Activated T-cell treated with anti-CD3 and anti-CD28 coated beads, Interleukin-2, amount 50 U/mL, for 4 hours (primary cell): Measurements from ENCODE around the gene KLF13. TPM values are rescaled to one million over a fixed set of nuclear protein-coding genes. Genes with fewer than 3 reads are reported as not detected.
A peak's percentile ranks its signal among the peaks of the same experiment; 100 is the strongest.

Experiments
- ATAC-seq, 2 donors: fragments of 200-7000 bp; cut with Tn5 transposase; one replicate each; pipeline ENCODE4 v1.10.0; 2021
- DNase-seq: peaks from one replicate; pipeline ENCODE4 v3.0.0-alpha.2; 2020
- H3K27me3 Mint-ChIP-seq: one replicate; pipeline ENCODE4 v1.8.0; 2021; ENCODE audit warnings: low read depth, mixed read lengths
- H3K36me3 Mint-ChIP-seq: one replicate; pipeline ENCODE4 v1.8.0; 2022; ENCODE audit warnings: mixed read lengths; ENCODE audit not compliant: insufficient read depth
- H3K4me1 Mint-ChIP-seq: one replicate; pipeline ENCODE4 v1.8.0; 2021; ENCODE audit warnings: low read depth, mixed read lengths
- H3K4me3 Mint-ChIP-seq: one replicate; pipeline ENCODE4 v1.8.0; 2021; ENCODE audit warnings: mild to moderate bottlenecking, moderate library complexity, mixed read lengths
- H3K9me3 Mint-ChIP-seq: one replicate; pipeline ENCODE4 v1.8.0; 2021; ENCODE audit warnings: mixed read lengths
- total RNA-seq, 3 donors: library from RNA; stranded (reverse); gene quantifications; one replicate each; pipeline ENCODE4 v1.2.1, GENCODE V29; 2021

The KLF13 gene
- total RNA-seq, 3 donors from 2014 or later = 75.0 to 82.8 (median 81.8) TPM

GRCh38 chr15:31361764-31362515, 35.3 kb downstream of the KLF13 start:
- Mint-ChIP-seq H3K27me3 (no peaks in the 10 kb centered on the region), H3K36me3 (peaks cover 5% of the 10 kb centered on the region), H3K9me3 (no peaks in the 10 kb centered on the region), H3K4me1 (peaks cover 97% of the 10 kb centered on the region), H3K4me3 (peak overlapping the region; percentile 72)
- DNase-seq (no peak), ATAC-seq (no peak)

GRCh38 chr15:31362886-31363285, 36.3 kb downstream of the KLF13 start:
- peaks cover 5% of the 10 kb centered on the region for H3K36me3 Mint-ChIP-seq
- H3K27me3 Mint-ChIP-seq = no peaks in the 10 kb centered on the region
- no peak for ATAC-seq

GRCh38 chr15:31364301-31365031, 37.8 kb downstream of the KLF13 start:
- ATAC-seq (no peak), DNase-seq (peak; percentile 42)
- peaks cover 6% of the 10 kb centered on the region for H3K9me3 Mint-ChIP-seq
- H3K36me3 Mint-ChIP-seq = peaks cover 4% of the 10 kb centered on the region
- H3K27me3 Mint-ChIP-seq = no peaks in the 10 kb centered on the region
- H3K4me1 Mint-ChIP-seq = peaks cover 97% of the 10 kb centered on the region
- H3K4me3 Mint-ChIP-seq = peak overlapping the region; percentile 51

More at GRCh38 chr15:31362886-31363285, 36.3 kb downstream of the KLF13 start:
- Mint-ChIP-seq H3K9me3 (no peaks in the 10 kb centered on the region), H3K4me1 (peaks cover 97% of the 10 kb centered on the region), H3K4me3 (no peak overlapping the region)
- DNase-seq = no peak

- peaks cover 4% of the 10 kb centered on the region for H3K36me3 Mint-ChIP-seq
- H3K27me3 Mint-ChIP-seq = no peaks in the 10 kb centered on the region
- H3K4me1 Mint-ChIP-seq = peaks cover 97% of the 10 kb centered on the region
- no peak for DNase-seq
- peak overlapping the region; percentile 76 for H3K4me3 Mint-ChIP-seq
- ATAC-seq = no peak
- H3K9me3 Mint-ChIP-seq = peaks cover 6% of the 10 kb centered on the region
Observed at GRCh38 chr15:31365032-31365654, 38.5 kb downstream of the KLF13 start.

GRCh38 chr15:31365655-31366127, 39.1 kb downstream of the KLF13 start:
- peak; percentile 76 to 79 for ATAC-seq
- peak; percentile 75 for DNase-seq
- H3K4me3 Mint-ChIP-seq = peak overlapping the region; percentile 76
- peaks cover 6% of the 10 kb centered on the region for H3K9me3 Mint-ChIP-seq
- H3K4me1 Mint-ChIP-seq = peaks cover 97% of the 10 kb centered on the region
- H3K36me3 Mint-ChIP-seq = peaks cover 4% of the 10 kb centered on the region
- H3K27me3 Mint-ChIP-seq = no peaks in the 10 kb centered on the region

GRCh38 chr15:31366169-31366734, 39.6 kb downstream of the KLF13 start:
- peaks cover 6% of the 10 kb centered on the region for H3K9me3 Mint-ChIP-seq
- H3K36me3 Mint-ChIP-seq = peaks cover 4% of the 10 kb centered on the region
- DNase-seq (no peak), ATAC-seq (no peak)
- no peaks in the 10 kb centered on the region for H3K27me3 Mint-ChIP-seq
- H3K4me1 Mint-ChIP-seq = peaks cover 99% of the 10 kb centered on the region
- H3K4me3 Mint-ChIP-seq = peak overlapping the region; percentile 76

- ATAC-seq (no peak), DNase-seq (no peak)
- Mint-ChIP-seq H3K9me3 (peaks cover 6% of the 10 kb centered on the region), H3K36me3 (peaks cover 4% of the 10 kb centered on the region), H3K4me1 (peaks cover 93% of the 10 kb centered on the region), H3K4me3 (peak overlapping the region; percentile 76), H3K27me3 (no peaks in the 10 kb centered on the region)
Observed at GRCh38 chr15:31367021-31367729, 40.5 kb downstream of the KLF13 start.

GRCh38 chr15:31367730-31368344, 41.2 kb downstream of the KLF13 start:
- Mint-ChIP-seq H3K9me3 (peaks cover 6% of the 10 kb centered on the region), H3K27me3 (no peaks in the 10 kb centered on the region), H3K36me3 (peaks cover 8% of the 10 kb centered on the region), H3K4me3 (peak overlapping the region; percentile 31), H3K4me1 (peaks cover 92% of the 10 kb centered on the region)
- ATAC-seq = peak in 1 of 2 donors; percentile 12
- DNase-seq = no peak

GRCh38 chr15:31369727-31370126, 43.1 kb downstream of the KLF13 start:
- Mint-ChIP-seq H3K4me3 (no peak overlapping the region), H3K27me3 (no peaks in the 10 kb centered on the region), H3K36me3 (peaks cover 8% of the 10 kb centered on the region), H3K4me1 (peaks cover 77% of the 10 kb centered on the region), H3K9me3 (peaks cover 6% of the 10 kb centered on the region)
- DNase-seq (no peak), ATAC-seq (no peak)

GRCh38 chr15:31371520-31372240, 45.0 kb downstream of the KLF13 start:
- Mint-ChIP-seq H3K9me3 (peaks cover 6% of the 10 kb centered on the region), H3K36me3 (peaks cover 8% of the 10 kb centered on the region), H3K4me3 (no peak overlapping the region), H3K27me3 (no peaks in the 10 kb centered on the region), H3K4me1 (peaks cover 73% of the 10 kb centered on the region)
- ATAC-seq (no peak), DNase-seq (no peak)

GRCh38 chr15:31372635-31373091, 46.0 kb downstream of the KLF13 start:
- H3K36me3 Mint-ChIP-seq = peaks cover 8% of the 10 kb centered on the region
- no peak overlapping the region for H3K4me3 Mint-ChIP-seq
- no peaks in the 10 kb centered on the region for H3K27me3 Mint-ChIP-seq
- H3K4me1 Mint-ChIP-seq = peaks cover 64% of the 10 kb centered on the region
- ATAC-seq (no peak), DNase-seq (no peak)
- peaks cover 6% of the 10 kb centered on the region for H3K9me3 Mint-ChIP-seq

GRCh38 chr15:31373096-31373865, 46.6 kb downstream of the KLF13 start:
- DNase-seq (no peak), ATAC-seq (no peak)
- Mint-ChIP-seq H3K9me3 (peaks cover 6% of the 10 kb centered on the region), H3K4me3 (no peak overlapping the region), H3K4me1 (peaks cover 60% of the 10 kb centered on the region), H3K36me3 (peaks cover 8% of the 10 kb centered on the region), H3K27me3 (no peaks in the 10 kb centered on the region)
